SH-SY5Y (cell line): Measurements from ENCODE around the gene MBNL2.

Source experiments
- GATA2 ChIP-seq: IDR thresholded peaks from 2 replicates; pipeline ENCODE4 v1.6.1; 2011; ENCODE audit warnings: mild to moderate bottlenecking, low read depth, low read length
- GATA3 ChIP-seq: IDR thresholded peaks from 2 replicates; pipeline ENCODE4 v1.6.1; 2011; ENCODE audit warnings: low read depth, mild to moderate bottlenecking, low read length, moderate library complexity

GRCh38 chr13:97275776-97276501 is 53.8 kb downstream of the MBNL2 start:
- TF ChIP-seq GATA3 (no peak), GATA2 (no peak)
